H1 (cell line): ENCODE results near the gene PEX16. TPM values are rescaled to one million over a fixed set of nuclear protein-coding genes. Genes with fewer than 3 reads are reported as not detected.

Experiments used
- NANOG ChIP-seq: IDR thresholded peaks from 2 replicates; pipeline ENCODE4 v1.6.1; 2011; ENCODE audit warnings: low read length, low read depth, mild to moderate bottlenecking, inconsistent platforms; ENCODE audit not compliant: insufficient read depth, poor library complexity, severe bottlenecking
- RBBP5 ChIP-seq: IDR thresholded peaks from 2 replicates; pipeline ENCODE4 v1.7.1; 2012; ENCODE audit warnings: low read depth, mild to moderate bottlenecking, inconsistent platforms, low read length, moderate library complexity, borderline replicate concordance
- TAF7 ChIP-seq: optimal IDR thresholded peaks from 2 replicates; pipeline ENCODE3; 2011; ENCODE audit warnings: low read depth, mild to moderate bottlenecking, inconsistent platforms, low read length, moderate library complexity, borderline replicate concordance
- polyA plus RNA-seq, 7 experiments: library from polyadenylated mRNA; depleted of rRNA in 3 of 7; stranded (reverse) in 5 of 7; unstranded in 2 of 7; fragments of >200 nt in 5 of 7; fragments of 200-250 nt in 2 of 7; gene quantifications; 1 replicate in 5 of 7; 2 replicates in 1 of 7; 4 replicates in 1 of 7; pipeline versions ENCODE4 v1.2.1 to v1.2.3, GENCODE V29; 2011 to 2013; ENCODE audit warnings: missing spikeins in 2 of 7, mixed read lengths in 2 of 7
- total RNA-seq: library from RNA; stranded (reverse); fragmentation: NEBNext Ultra II Directional; extraction: Animal tissue kit (Norgen Biotek cat#: 25700); gene quantifications from 2 replicates; pipeline ENCODE4 v1.2.1, GENCODE V29; 2021

Gene PEX16
- total and polyA plus RNA-seq, 2 of the 8 experiments (the other 6 are each of a cell fraction or from before 2014, with no cell fraction given): 29.2 to 36.0 TPM

GRCh38 chr11:45906965-45907611, 10.6 kb downstream of the PEX16 start, which contains the start of gene FREY1 (continued):
- TF ChIP-seq NANOG: no peak
- TF ChIP-seq RBBP5: no peak
- no peak for TF ChIP-seq TAF7
